ENCODE data around the gene USP14.

DNA sequence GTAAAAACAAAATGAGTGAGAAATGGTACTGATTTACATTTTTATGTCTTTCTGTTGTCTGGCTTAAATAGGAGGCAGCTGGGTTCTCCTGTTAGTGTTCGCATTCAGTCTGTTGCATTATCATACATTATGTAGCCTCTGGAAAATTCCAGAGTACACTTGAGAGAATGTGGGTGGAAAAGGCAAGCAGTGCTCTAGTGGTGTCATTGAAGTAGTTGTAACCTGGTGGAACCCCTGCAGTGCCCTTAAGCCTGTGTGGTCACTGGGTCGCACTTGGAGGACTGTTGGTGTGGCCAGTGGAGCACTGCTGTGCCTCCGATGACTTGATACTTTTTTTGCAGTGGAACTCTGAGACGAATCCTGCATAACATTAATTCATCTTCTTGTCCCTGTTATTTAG is 52.4 kb downstream of the USP14 start:
- no peak for TF ChIP-seq EZH2 (optimal IDR thresholded peaks at IDR 0.05; ENCODE audit: low read depth, low read length)
- TF ChIP-seq, protein P1, sequence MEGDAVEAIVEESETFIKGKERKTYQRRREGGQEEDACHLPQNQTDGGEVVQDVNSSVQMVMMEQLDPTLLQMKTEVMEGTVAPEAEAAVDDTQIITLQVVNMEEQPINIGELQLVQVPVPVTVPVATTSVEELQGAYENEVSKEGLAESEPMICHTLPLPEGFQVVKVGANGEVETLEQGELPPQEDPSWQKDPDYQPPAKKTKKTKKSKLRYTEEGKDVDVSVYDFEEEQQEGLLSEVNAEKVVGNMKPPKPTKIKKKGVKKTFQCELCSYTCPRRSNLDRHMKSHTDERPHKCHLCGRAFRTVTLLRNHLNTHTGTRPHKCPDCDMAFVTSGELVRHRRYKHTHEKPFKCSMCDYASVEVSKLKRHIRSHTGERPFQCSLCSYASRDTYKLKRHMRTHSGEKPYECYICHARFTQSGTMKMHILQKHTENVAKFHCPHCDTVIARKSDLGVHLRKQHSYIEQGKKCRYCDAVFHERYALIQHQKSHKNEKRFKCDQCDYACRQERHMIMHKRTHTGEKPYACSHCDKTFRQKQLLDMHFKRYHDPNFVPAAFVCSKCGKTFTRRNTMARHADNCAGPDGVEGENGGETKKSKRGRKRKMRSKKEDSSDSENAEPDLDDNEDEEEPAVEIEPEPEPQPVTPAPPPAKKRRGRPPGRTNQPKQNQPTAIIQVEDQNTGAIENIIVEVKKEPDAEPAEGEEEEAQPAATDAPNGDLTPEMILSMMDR (IDR thresholded peaks at IDR 0.05; ENCODE audit: low read length), result no peak
- TF ChIP-seq EZH2phosphoT487 (IDR thresholded peaks at IDR 0.05; ENCODE audit: low read length), result no peak
